ENCODE measurements around the gene NQO2. TPM values are rescaled to one million over a fixed set of nuclear protein-coding genes. Genes with fewer than 3 reads are reported as not detected.
"Not testable (repeated sequence)": the region's sequence is repeated elsewhere in the genome, so short reads cannot be mapped to it uniquely, and the experiment has no call there.

The NQO2 gene
- total and polyA plus RNA-seq, 9 donors: 16.2 to 48.4 (median 28.7) TPM

GRCh38 chr6:3005874-3006273 is 6.2 kb downstream of the NQO2 start:
- 94 to 96% (median 94%) methylated on average over 9 of the region's 9 CpGs for WGBS, 3 donors
- no peaks in the 10 kb centered on the region for H3K36me3 ChIP-seq

GRCh38 chr6:3006476-3006875 is 6.8 kb downstream of the NQO2 start:
- no peak overlapping the region for H3K27ac ChIP-seq
- no peaks in the 10 kb centered on the region for H3K9me3 ChIP-seq
- intact Hi-C loops (cut with DNase I): no loop called here
- DNase-seq: no peak
- 72 to 79% (median 75%) methylated on average over 5 of the region's 5 CpGs for WGBS, 3 donors
- no peaks in the 10 kb centered on the region for H3K36me3 ChIP-seq
- no peak overlapping the region for H3K4me3 ChIP-seq
- TF ChIP-seq EP300 (IDR thresholded peaks at IDR 0.05) (no peak), POLR2A (IDR thresholded peaks at IDR 0.05) (no peak), CTCF (IDR thresholded peaks at IDR 0.05) (no peak)
- H3K4me1 ChIP-seq (ENCODE audit: insufficient read depth): no peaks in the 10 kb centered on the region
- no peaks in the 10 kb centered on the region for H3K27me3 ChIP-seq

More at GRCh38 chr6:3005874-3006273, 6.2 kb downstream of the NQO2 start:
- intact Hi-C loops (cut with DNase I): no loop called here
- Histone ChIP-seq H3K4me1 (ENCODE audit: insufficient read depth) (no peaks in the 10 kb centered on the region), H3K27ac (no peak overlapping the region), H3K4me3 (no peak overlapping the region), H3K27me3 (no peaks in the 10 kb centered on the region), H3K9me3 (no peaks in the 10 kb centered on the region)
- no peak for TF ChIP-seq EP300 (IDR thresholded peaks at IDR 0.05)
- no peak for TF ChIP-seq CTCF (IDR thresholded peaks at IDR 0.05)
- no peak for TF ChIP-seq POLR2A (IDR thresholded peaks at IDR 0.05)
- DNase-seq: no peak

- Histone ChIP-seq H3K4me3 (no peak overlapping the region), H3K36me3 (no peaks in the 10 kb centered on the region), H3K9me3 (no peaks in the 10 kb centered on the region), H3K4me1 (ENCODE audit: insufficient read depth) (no peaks in the 10 kb centered on the region), H3K27me3 (no peaks in the 10 kb centered on the region), H3K27ac (no peak overlapping the region)
- TF ChIP-seq EP300 (IDR thresholded peaks at IDR 0.05) (no peak), CTCF (IDR thresholded peaks at IDR 0.05) (no peak), POLR2A (IDR thresholded peaks at IDR 0.05) (no peak)
- intact Hi-C loops (cut with DNase I): no loop called here
- DNase-seq: no peak
- WGBS, 3 donors: 93 to 95% (median 94%) methylated on average over 3 of the region's 3 CpGs
These were observed 7.9 kb downstream of the NQO2 start for GRCh38 chr6:3007571-3007970.

- H3K36me3 ChIP-seq; H3K27me3 ChIP-seq; H3K4me3 ChIP-seq; intact Hi-C loops (cut with DNase I); H3K9me3 ChIP-seq; H3K4me1 ChIP-seq (ENCODE audit: insufficient read depth); H3K27ac ChIP-seq; DNase-seq: not testable (repeated sequence)
- WGBS, 3 donors: 93 to 97% (median 93%) methylated on average over 17 of the region's 17 CpGs
These were observed 9.1 kb downstream of the NQO2 start for GRCh38 chr6:3008712-3009265.

GRCh38 chr6:3009930-3010329 is 10.2 kb downstream of the NQO2 start:
- intact Hi-C loops (cut with DNase I): no loop called here
- H3K27ac ChIP-seq: no peak overlapping the region
- no peaks in the 10 kb centered on the region for H3K27me3 ChIP-seq
- no peaks in the 10 kb centered on the region for H3K4me1 ChIP-seq (ENCODE audit: insufficient read depth)
- 36 to 67% (median 50%) methylated on average over 3 of the region's 3 CpGs for WGBS, 3 donors
- H3K36me3 ChIP-seq: no peaks in the 10 kb centered on the region
- H3K9me3 ChIP-seq: no peaks in the 10 kb centered on the region
- no peak for DNase-seq
- no peak overlapping the region for H3K4me3 ChIP-seq
- TF ChIP-seq CTCF (IDR thresholded peaks at IDR 0.05) (no peak), POLR2A (IDR thresholded peaks at IDR 0.05) (no peak), EP300 (IDR thresholded peaks at IDR 0.05) (no peak)

Data from ovary (tissue), 9 donors.